GM19025 (cell line): ENCODE data around the gene SBF2.
"Not testable (repeated sequence)": the region's sequence is repeated elsewhere in the genome, so short reads cannot be mapped to it uniquely, and the experiment has no call there.

ENCODE experiments used
- ATAC-seq: cut with Tn5 transposase; IDR thresholded peaks from one replicate; pipeline ENCODE4 v1.9.1; 2021; ENCODE audit warnings: mild to moderate bottlenecking, low read depth, moderate library complexity; ENCODE audit not compliant: unreplicated experiment

SBF2 gene

GRCh38 chr11:9761441-9761945 lies 532.5 kb downstream of the SBF2 start:
- ATAC-seq = no peak

DNA sequence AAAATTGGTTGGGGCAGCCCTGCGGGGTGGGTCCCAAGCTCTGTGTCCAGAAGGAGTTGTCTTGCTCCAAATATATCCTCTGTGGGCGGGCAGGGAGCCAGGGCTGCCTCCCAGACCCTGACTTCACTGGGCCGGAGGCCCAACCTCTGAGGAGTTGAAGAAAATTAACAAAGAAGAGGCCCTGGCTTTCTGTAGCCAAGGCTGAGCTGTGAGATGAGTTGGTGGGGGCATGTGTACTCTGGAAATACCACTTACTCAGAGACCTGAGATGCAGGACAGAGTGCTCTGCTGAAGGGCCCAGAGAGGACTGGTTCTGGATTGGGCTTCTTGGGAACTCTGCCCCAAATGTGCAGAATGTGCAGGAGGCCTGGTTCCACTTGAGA lies 533.8 kb downstream of the SBF2 start:
- no peak for ATAC-seq

DNA sequence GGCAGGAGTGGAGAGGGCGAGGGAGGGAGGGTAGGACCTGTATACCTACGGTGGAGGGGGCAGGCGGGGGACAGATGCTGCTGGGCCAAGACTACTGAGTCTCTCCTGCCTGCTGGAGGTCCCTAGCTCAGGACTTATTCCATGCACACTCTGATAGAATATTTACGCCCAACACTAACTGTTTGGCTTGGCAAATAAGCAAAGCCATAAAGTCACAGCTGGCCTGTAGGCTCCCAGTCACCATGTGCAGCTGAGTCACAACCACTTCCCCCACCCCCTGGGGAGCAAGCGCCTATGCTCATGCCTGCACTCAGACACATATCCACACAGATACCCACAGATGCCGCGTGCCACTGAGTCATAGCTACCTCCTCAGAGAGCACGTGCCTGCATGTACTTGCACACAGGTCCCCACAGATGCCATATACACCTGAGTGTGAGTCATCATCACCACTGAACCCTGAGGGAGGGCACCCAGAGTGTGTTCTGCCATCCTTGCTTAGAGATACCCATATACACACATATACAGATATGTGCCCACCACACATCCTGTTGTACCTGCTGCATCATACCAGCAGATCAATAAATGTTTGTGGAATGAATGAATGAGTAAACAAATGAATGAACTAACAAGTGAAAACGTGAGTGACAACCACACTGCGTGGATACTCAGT lies 534.4 kb downstream of the SBF2 start:
- peak; percentile 51 for ATAC-seq

GRCh38 chr11:9758637-9759518 lies 535.1 kb downstream of the SBF2 start:
- ATAC-seq = peak; percentile 22

GRCh38 chr11:9757809-9758636 lies 536.0 kb downstream of the SBF2 start:
- ATAC-seq = peak; percentile 57

- ATAC-seq = no peak
Observed at GRCh38 chr11:9756878-9757277, 537.1 kb downstream of the SBF2 start.

GRCh38 chr11:9756461-9756860 lies 537.6 kb downstream of the SBF2 start:
- no peak for ATAC-seq

DNA sequence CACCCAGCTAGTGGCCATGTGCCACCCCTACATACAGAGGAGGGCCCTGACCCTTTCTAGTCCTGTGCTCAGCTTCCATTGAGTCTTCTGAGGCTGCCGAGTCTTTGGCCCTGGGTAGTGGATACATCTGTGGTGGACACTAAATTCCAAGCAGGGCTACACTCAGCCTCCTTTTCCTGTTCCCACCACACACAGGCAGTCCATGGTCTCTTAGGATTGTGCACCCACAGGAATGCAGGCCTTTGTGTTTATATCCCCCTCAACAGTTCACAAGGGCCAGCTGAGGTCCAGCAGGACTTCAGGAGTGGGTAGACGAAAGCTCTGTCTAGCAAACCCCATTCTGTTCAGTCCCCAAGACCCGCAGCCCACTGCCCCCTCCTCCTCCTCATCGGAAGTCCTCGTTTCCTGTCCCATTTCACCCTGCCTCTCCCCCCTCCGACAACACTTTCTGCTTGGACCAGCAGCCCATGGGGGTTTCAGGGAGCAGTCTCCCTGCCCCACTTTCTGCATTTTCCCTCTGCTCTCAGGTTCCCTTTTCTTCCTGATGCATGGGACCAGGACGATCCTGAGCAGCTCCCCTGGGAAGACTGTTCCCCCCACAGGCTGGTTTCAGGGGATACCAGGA lies 538.3 kb downstream of the SBF2 start:
- ATAC-seq = no peak

DNA sequence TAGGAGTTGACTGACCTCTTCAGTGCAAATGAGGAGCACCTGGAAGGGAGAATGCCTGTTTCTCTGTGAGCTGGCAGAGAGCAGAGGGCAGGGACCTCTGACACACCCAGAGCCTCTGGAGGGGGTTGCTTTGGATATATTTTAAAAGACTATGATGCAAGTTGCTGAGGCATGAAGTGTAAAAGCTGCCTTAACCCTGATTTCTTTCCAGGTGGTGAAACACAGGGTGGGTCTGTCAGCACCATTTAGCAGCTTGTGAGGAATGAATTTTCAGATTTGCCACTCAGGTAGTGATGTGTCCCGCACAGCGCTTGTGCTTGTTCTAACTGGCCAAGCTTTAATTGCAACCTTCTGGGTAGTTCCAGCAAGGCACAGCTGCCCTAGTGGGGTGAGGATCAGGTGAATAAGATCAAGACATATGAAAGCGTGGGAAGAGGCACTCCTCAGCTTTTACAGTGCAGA lies 540.0 kb downstream of the SBF2 start:
- no peak for ATAC-seq

GRCh38 chr11:9753021-9753420 lies 541.0 kb downstream of the SBF2 start:
- ATAC-seq = no peak

DNA sequence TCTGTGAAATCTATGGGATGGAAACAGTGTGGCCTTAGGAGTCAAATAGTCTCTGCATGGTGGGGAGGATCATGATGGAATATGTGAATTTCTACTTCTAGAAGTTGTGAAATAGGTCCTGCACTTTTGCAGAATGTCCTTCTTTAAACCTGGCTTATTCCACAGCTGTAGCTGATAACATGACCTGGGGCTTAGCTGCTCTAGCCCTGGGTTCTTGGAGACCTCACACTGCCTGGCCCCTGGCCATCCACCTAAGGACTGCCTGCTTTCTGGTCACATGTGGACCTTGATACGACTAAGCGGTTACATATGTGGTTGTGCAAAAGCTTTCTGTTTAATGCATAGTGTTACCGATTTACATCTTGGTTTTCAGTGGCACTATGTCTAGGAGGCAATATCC lies 541.9 kb downstream of the SBF2 start:
- ATAC-seq = no peak

DNA sequence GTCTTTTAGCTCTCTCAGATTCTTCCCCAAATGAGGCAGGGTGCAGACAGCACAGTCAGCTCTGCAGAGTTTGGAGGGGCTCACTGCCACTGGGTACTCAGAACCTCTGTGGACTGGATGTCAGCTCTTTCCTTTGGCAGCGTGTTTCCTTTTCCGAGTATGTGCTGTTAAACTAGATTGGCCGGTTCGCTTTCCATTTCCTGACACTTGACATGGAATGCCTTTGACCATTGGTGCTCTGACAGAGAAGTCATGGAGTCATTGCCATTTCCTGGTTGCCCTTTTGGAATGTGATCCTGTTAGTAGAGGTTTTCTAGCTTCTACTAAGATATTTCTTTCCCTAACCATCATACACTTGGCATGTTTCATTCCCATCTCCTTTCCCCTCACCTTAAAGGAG lies 543.5 kb downstream of the SBF2 start:
- no peak for ATAC-seq

DNA sequence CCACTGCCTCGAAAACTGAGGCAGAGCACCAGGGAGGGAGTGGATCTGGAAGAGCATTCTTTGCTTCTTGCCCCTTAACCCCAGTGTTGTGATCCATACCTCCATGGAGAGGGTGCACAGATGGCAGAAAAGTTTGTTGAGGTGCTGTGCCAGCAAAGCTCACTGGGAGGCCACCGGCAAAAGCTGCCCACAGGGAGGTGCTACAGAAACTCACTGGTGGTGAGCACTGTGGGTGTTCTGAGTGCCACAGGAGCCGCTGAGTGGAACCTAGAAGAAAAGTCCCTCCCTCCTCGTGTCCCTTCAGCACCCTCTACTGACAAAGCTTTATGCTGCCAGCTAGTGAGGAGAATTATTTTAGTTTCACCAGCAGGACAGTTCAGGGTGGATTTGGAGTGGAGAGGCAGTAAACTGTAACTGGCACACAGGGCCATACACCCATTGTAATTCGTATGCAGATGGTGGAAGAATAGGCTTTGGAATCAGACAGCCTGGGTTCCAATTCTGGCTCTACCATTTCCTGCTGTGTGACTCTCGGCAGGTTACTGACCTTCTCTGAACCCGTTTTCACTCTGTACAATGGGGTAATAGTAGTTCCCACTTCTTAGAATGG lies 545.6 kb downstream of the SBF2 start:
- peak; percentile 77 for ATAC-seq

- no peak for ATAC-seq
Observed at GRCh38 chr11:9747828-9748227, 546.2 kb downstream of the SBF2 start.

- no peak for ATAC-seq
Observed at GRCh38 chr11:9747229-9747628, 546.8 kb downstream of the SBF2 start.

DNA sequence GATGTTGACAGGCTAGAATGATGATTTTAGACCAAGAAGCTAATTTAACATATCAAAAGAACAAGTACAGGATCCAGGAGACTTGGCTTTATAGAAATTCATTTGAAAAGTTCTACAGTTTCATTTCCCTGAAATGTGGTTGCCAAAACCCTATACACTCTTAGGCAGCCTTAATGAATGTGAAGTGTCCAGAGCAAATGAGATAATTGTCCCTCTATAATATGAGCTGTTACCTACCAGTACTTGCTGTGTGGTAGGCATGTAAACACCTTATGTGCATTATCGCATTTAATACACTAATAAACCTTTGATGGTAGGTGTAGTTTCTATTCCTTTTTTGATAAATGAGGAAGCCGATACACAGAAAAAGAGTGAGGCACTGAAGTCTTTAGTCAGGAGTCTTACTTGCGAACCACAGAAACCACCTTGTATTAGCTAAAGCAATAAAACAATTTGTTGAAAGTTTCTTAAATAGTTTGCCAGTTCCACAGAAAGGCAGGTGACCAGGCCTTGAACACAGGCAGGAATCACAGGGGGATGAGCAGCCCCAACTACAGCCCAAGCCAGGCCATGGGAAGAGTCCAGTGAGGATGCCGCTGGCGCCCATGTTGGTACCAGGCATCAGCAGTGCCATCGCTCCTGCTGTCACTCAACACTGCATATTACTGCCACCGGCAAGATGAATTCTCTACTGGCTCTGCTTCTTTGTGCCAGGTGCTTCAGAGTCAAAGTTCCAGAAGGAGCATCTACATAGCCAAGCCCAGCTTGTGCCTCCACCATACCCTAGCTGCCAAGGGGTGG lies 548.4 kb downstream of the SBF2 start:
- ATAC-seq = peak; percentile 37

GRCh38 chr11:9743512-9743911 lies 550.5 kb downstream of the SBF2 start:
- ATAC-seq = not testable (repeated sequence)

DNA sequence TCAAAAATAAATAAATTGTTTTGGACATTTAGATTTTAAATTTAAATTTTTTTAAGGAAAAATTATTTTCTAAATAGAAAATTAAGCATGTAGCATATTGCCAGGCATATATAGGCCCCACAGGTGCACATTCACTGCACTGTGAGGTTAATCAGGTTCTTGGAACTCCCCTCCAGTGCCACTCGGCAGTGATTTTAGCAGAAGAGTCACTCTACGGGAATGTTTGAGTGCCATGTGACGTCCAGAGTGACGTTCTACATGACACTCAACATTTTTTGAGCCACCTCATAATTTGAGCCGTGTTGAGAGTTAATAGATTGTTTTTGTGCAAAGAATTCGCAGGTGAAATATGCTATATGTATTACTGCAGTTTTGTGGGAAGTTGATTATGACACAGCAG lies 552.8 kb downstream of the SBF2 start:
- no peak for ATAC-seq
